Kidney glomerular epithelial cell (primary cell): ENCODE results near the gene RAB5B.
A peak's percentile ranks its signal among the peaks of the same experiment; 100 is the strongest.
"Not testable (repeated sequence)": the region's sequence is repeated elsewhere in the genome, so short reads cannot be mapped to it uniquely, and the experiment has no call there.

ENCODE experiments used
- DNase-seq: peaks from one replicate; lab custom pipeline; 2025; lab: John Stamatoyannopoulos, UW

Gene RAB5B

GRCh38 chr12:55982319-55982936 is 8.6 kb downstream of the RAB5B start:
- peak; percentile 87 for DNase-seq

- DNase-seq: no peak
Measured at GRCh38 chr12:55983232-55983842, 9.5 kb downstream of the RAB5B start.

GRCh38 chr12:55984861-55985260 is 11.0 kb downstream of the RAB5B start:
- no peak for DNase-seq

GRCh38 chr12:55985341-55985740 is 11.5 kb downstream of the RAB5B start:
- DNase-seq: no peak

- not testable (repeated sequence) for DNase-seq
Measured at GRCh38 chr12:55985976-55986375, 12.1 kb downstream of the RAB5B start.

- no peak for DNase-seq
Measured at GRCh38 chr12:55991110-55991509, 17.2 kb downstream of the RAB5B start.

- DNase-seq: no peak
Measured at GRCh38 chr12:55993230-55993853, 19.5 kb downstream of the RAB5B start.

GRCh38 chr12:55995366-55995765 is 21.5 kb downstream of the RAB5B start:
- no peak for DNase-seq

- peak; percentile 53 for DNase-seq
Measured at GRCh38 chr12:55996201-55996714, 22.4 kb downstream of the RAB5B start.

- peak; percentile 95 for DNase-seq
Measured at GRCh38 chr12:55996715-55997534, 23.0 kb downstream of the RAB5B start, which contains the start of gene SUOX. Gene SUOX, plus strand, starts transcription at chr12:55997276. Its CDS starts 4,946 bp downstream, at chr12:56002222.

- DNase-seq: no peak
Measured at GRCh38 chr12:55997535-55997859, 23.6 kb downstream of the RAB5B start.

- DNase-seq: not testable (repeated sequence)
Measured at GRCh38 chr12:55999522-55999921, 25.6 kb downstream of the RAB5B start.

GRCh38 chr12:55999999-56000540 is 26.2 kb downstream of the RAB5B start:
- not testable (repeated sequence) for DNase-seq

- DNase-seq: peak; percentile 13
Measured at GRCh38 chr12:56001487-56002100, 27.7 kb downstream of the RAB5B start.

GRCh38 chr12:56003376-56003775 is 29.5 kb downstream of the RAB5B start:
- not testable (repeated sequence) for DNase-seq

GRCh38 chr12:56004211-56004610 is 30.3 kb downstream of the RAB5B start:
- DNase-seq: no peak

GRCh38 chr12:56007564-56008559 is 34.0 kb downstream of the RAB5B start:
- peak; percentile 4 for DNase-seq

GRCh38 chr12:56010111-56010570 is 36.3 kb downstream of the RAB5B start:
- DNase-seq: no peak

- DNase-seq: no peak
Measured at GRCh38 chr12:56011509-56012090, 37.7 kb downstream of the RAB5B start.

GRCh38 chr12:56013482-56013881 is 39.6 kb downstream of the RAB5B start:
- no peak for DNase-seq
